ENCODE data around the gene MYRFL.

The MYRFL gene

DNA sequence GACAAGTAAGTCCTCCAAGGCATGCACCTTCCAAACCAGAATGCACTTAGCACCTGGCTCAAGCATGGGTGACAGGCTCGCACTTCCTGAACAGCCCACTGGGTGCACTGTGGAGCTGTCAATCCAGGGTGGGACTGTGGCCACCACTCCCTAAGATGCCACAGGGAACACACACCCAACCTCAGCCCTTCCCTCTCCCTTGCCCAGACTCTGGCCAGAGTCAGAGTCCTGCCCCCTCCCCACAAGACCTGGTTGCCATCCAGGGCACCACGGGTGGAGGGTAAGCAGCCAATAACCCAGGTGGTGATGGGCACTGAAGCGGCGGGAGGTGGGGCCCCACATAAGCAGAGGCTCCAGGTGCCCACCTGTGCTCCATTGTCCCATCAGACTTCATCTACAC lies 160.6 kb downstream of the MYRFL start:
- TF ChIP-seq, protein P1, sequence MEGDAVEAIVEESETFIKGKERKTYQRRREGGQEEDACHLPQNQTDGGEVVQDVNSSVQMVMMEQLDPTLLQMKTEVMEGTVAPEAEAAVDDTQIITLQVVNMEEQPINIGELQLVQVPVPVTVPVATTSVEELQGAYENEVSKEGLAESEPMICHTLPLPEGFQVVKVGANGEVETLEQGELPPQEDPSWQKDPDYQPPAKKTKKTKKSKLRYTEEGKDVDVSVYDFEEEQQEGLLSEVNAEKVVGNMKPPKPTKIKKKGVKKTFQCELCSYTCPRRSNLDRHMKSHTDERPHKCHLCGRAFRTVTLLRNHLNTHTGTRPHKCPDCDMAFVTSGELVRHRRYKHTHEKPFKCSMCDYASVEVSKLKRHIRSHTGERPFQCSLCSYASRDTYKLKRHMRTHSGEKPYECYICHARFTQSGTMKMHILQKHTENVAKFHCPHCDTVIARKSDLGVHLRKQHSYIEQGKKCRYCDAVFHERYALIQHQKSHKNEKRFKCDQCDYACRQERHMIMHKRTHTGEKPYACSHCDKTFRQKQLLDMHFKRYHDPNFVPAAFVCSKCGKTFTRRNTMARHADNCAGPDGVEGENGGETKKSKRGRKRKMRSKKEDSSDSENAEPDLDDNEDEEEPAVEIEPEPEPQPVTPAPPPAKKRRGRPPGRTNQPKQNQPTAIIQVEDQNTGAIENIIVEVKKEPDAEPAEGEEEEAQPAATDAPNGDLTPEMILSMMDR (IDR thresholded peaks at IDR 0.05; ENCODE audit: poor library complexity, severe bottlenecking), result peak; percentile 29
- Histone ChIP-seq H3K9me3 (ENCODE audit: severe bottlenecking) (no peaks in the 10 kb centered on the region), H3K4me1 (ENCODE audit: insufficient read depth, poor library complexity, severe bottlenecking) (peaks cover 19% of the 10 kb centered on the region), H3K27ac (ENCODE audit: poor library complexity, severe bottlenecking) (no peak overlapping the region), H3K4me3 (ENCODE audit: severe bottlenecking) (no peak overlapping the region), H3K36me3 (ENCODE audit: low read depth) (no peaks in the 10 kb centered on the region), H3K27me3 (ENCODE audit: insufficient read depth, poor library complexity, severe bottlenecking) (no peaks in the 10 kb centered on the region)
- no peak for DNase-seq (ENCODE audit: low spot score)
- no peak for ATAC-seq (ENCODE audit: low read depth)

DNA sequence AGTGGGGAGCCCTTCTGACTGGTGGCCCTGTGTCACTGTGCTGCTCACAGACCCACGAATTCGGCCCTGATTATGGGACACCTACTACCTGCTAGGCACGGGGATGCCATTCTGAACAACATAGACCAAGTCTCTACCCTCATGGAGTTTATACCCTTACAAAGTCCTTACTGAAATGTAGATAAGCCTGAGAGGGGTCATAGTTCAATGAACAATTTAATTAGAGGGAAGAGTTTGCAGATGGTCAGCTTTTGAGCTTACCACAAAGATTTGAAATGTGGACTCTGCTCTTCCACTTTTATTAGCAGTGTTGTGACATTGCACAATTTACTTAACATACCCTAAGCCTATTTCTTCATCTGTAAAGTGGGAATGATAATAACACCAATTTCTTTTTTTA lies 161.1 kb downstream of the MYRFL start:
- H3K36me3 ChIP-seq (ENCODE audit: low read depth), result no peaks in the 10 kb centered on the region
- TF ChIP-seq, protein P1 (IDR thresholded peaks at IDR 0.05; ENCODE audit: poor library complexity, severe bottlenecking), result no peak
- H3K27me3 ChIP-seq (ENCODE audit: insufficient read depth, poor library complexity, severe bottlenecking), result no peaks in the 10 kb centered on the region
- no peak overlapping the region for H3K4me3 ChIP-seq (ENCODE audit: severe bottlenecking)
- H3K27ac ChIP-seq (ENCODE audit: poor library complexity, severe bottlenecking), result no peak overlapping the region
- no peaks in the 10 kb centered on the region for H3K9me3 ChIP-seq (ENCODE audit: severe bottlenecking)
- H3K4me1 ChIP-seq (ENCODE audit: insufficient read depth, poor library complexity, severe bottlenecking), result peaks cover 19% of the 10 kb centered on the region
- DNase-seq (ENCODE audit: low spot score) (no peak), ATAC-seq (ENCODE audit: low read depth) (no peak)

DNA sequence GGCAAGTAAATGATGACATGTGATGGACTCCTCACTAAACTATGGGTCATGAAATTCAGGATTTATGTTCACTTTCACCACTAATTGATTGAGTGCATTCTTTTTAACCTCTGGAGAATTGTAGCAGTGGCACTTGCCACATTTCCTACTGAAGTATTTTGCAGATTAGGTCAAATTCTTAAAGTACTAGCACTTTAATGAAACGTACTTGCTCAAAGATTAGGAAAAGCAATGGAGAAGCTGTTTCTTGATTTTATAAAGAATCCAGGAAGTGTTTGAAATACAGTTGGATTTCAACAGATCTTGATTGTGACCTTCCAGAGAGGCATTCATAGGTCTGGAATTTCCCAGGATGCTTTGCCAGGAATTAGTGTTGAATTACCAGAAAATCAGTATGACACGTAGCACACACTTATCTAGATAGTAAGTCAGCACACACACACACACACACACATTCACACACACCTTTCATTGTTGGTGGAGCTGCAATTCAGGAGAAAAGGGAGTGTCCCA lies 162.6 kb downstream of the MYRFL start:
- TF ChIP-seq, protein P1 (IDR thresholded peaks at IDR 0.05; ENCODE audit: poor library complexity, severe bottlenecking), result no peak
- no peaks in the 10 kb centered on the region for H3K9me3 ChIP-seq (ENCODE audit: severe bottlenecking)
- DNase-seq (ENCODE audit: low spot score) (peak; percentile 73), ATAC-seq (ENCODE audit: low read depth) (peak; percentile 88)
- no peak overlapping the region for H3K4me3 ChIP-seq (ENCODE audit: severe bottlenecking)
- peaks cover 19% of the 10 kb centered on the region for H3K4me1 ChIP-seq (ENCODE audit: insufficient read depth, poor library complexity, severe bottlenecking)
- H3K27me3 ChIP-seq (ENCODE audit: insufficient read depth, poor library complexity, severe bottlenecking), result no peaks in the 10 kb centered on the region
- no peaks in the 10 kb centered on the region for H3K36me3 ChIP-seq (ENCODE audit: low read depth)
- H3K27ac ChIP-seq (ENCODE audit: poor library complexity, severe bottlenecking), result peak overlapping the region; percentile 85

DNA sequence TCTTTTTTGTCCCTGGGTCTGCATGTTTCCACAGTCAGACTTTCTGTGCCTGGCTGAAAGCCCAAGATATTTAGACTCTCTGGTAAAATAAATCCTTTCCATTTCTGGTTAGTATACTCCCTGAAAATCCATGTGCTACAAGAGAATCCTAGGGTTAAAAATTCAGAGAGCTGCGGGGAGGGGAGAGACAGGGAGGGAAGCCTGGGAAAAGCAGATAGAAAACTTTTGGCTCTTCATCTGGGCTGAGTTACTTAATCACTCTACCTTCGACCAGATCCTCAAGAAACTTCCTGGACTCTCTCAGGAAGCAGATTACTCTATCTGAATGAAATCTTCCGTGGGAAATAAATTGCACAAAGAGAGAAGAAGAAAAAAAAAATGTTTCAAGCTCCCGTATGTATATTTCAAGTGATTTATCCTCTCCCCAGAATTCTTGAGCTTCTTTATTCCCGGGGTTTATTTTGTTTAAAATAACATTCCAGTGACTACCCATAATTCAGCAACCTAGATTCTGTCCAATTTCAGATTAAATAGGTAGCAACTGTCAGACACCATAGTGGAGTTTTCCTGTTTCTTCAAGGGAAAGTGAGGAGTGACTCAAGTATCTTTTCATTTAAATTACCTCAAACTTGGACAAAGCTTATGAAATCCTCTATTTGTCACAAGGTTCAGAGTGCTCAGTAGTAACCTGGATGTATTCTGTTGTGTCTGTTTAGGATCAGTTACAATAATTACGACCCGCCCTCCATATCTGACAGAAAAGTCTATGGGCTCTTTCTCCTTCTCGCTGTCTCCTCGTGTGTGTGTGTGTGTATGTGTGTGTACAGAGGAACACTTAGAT lies 163.7 kb downstream of the MYRFL start:
- H3K27ac ChIP-seq (ENCODE audit: poor library complexity, severe bottlenecking), result peak overlapping the region; percentile 85
- ATAC-seq (ENCODE audit: low read depth), result no peak
- no peak for DNase-seq (ENCODE audit: low spot score)

More for the DNA sequence above, 163.7 kb downstream of the MYRFL start:
- H3K36me3 ChIP-seq (ENCODE audit: low read depth), result no peaks in the 10 kb centered on the region
- H3K9me3 ChIP-seq (ENCODE audit: severe bottlenecking), result no peaks in the 10 kb centered on the region
- H3K4me3 ChIP-seq (ENCODE audit: severe bottlenecking), result no peak overlapping the region
- peaks cover 19% of the 10 kb centered on the region for H3K4me1 ChIP-seq (ENCODE audit: insufficient read depth, poor library complexity, severe bottlenecking)
- H3K27me3 ChIP-seq (ENCODE audit: insufficient read depth, poor library complexity, severe bottlenecking), result no peaks in the 10 kb centered on the region
- TF ChIP-seq, protein P1 (IDR thresholded peaks at IDR 0.05; ENCODE audit: poor library complexity, severe bottlenecking), result no peak

Measured in RWPE2 (cell line).